ENCODE measurements around the gene POP5.

POP5 gene

DNA sequence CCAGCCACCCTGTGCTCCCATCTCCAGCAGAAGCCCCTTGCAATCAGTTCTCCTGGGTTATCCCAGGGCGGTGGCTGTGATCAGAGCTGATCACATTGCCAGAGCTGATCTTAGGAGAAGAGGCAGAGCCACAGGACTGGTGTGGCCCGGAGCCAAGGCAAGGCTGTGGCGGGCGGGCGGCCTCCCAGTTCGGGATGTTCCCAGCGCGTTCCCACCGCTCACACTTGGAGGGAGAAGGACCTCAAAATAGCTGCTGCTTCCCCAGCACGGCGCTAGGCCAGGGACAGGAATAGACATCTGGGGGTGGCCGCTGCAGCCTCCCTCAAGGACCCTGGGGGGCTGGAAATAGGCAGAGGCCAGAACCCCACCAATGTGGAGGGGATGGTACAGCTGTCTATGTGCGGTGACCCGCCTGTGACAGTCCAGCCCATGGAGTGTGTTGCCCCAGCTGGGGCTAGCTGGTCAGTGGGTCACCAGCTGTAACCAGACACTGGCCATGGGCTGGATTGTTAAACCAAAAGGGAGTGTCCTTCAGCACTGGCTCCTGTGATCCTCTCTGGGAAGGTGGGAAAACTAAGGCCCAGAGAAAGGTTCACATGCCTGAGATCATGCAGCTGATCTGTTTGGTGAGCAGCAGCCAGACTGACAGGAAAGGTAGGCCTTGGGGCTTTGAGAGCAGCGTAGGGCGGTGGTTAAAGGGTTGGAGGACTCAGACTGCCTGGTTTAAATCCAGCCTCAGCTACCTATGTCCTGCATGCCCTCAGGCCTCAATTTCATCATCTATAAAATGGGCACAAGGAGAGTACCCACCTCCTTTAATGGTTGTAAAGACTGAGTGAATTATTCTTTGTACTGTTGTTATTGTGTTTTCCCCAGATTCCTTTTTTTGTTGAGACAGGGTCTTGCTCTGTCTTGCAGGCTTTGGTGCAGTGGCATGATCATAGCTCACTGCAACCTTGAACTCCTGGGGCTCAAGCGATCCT, 8.0 kb upstream of the POP5 start:
- H2AFZ ChIP-seq (ENCODE audit: low read depth, low read length, severe bottlenecking) = no peak overlapping the region
- TF ChIP-seq, protein P1, sequence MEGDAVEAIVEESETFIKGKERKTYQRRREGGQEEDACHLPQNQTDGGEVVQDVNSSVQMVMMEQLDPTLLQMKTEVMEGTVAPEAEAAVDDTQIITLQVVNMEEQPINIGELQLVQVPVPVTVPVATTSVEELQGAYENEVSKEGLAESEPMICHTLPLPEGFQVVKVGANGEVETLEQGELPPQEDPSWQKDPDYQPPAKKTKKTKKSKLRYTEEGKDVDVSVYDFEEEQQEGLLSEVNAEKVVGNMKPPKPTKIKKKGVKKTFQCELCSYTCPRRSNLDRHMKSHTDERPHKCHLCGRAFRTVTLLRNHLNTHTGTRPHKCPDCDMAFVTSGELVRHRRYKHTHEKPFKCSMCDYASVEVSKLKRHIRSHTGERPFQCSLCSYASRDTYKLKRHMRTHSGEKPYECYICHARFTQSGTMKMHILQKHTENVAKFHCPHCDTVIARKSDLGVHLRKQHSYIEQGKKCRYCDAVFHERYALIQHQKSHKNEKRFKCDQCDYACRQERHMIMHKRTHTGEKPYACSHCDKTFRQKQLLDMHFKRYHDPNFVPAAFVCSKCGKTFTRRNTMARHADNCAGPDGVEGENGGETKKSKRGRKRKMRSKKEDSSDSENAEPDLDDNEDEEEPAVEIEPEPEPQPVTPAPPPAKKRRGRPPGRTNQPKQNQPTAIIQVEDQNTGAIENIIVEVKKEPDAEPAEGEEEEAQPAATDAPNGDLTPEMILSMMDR (IDR thresholded peaks at IDR 0.05; ENCODE audit: insufficient read depth, low read length, poor library complexity, severe bottlenecking) = no peak
- no peak for TF ChIP-seq EZH2phosphoT487 (conservative IDR thresholded peaks at IDR 0.05; ENCODE audit: low read length)
- no peaks in the 10 kb centered on the region for H3K9me3 ChIP-seq (ENCODE audit: insufficient read depth, low read length)
- no peaks in the 10 kb centered on the region for H3K27me3 ChIP-seq (ENCODE audit: low read length)
- no peaks in the 10 kb centered on the region for H3F3A ChIP-seq (ENCODE audit: insufficient read depth)
- no peaks in the 10 kb centered on the region for H3K79me2 ChIP-seq (ENCODE audit: insufficient read depth, low read length)
- no peaks in the 10 kb centered on the region for H3K9me2 ChIP-seq (replicated peaks; ENCODE audit: insufficient read depth, low read length)
- H3K36me3 ChIP-seq (ENCODE audit: low read length) = no peaks in the 10 kb centered on the region
- no peak overlapping the region for H3K4me3 ChIP-seq (ENCODE audit: insufficient read depth, low read length, poor library complexity, severe bottlenecking)
- no peak overlapping the region for H3K9ac ChIP-seq (ENCODE audit: low read length)
- no peak overlapping the region for H3K27ac ChIP-seq (ENCODE audit: low read depth, low read length)
- no peak overlapping the region for H3K4me2 ChIP-seq (ENCODE audit: low read depth, low read length, poor library complexity, severe bottlenecking)
- no peaks in the 10 kb centered on the region for H4K20me1 ChIP-seq (ENCODE audit: low read depth, low read length)

DNA sequence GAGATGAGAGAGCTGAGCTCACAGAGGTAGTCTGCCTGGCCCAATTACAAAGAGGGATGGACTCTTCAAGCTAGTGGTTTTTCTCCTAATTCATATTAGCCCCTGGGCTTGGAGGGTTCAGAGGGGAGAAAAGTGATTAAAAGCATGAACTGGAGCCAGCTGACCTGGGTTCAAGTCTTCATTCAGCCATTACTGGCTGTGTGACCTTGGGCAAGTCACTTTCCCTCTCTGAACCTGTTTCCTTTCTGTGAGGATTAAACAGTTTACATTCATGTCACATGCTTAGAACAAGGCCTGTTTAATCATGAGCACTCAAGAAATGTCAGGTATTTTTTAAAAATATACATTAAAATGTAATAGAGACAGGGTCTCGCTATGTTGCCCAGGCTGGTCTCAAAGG, 7.2 kb upstream of the POP5 start:
- no peak overlapping the region for H3K27ac ChIP-seq (ENCODE audit: low read depth, low read length)
- no peaks in the 10 kb centered on the region for H4K20me1 ChIP-seq (ENCODE audit: low read depth, low read length)
- H3K9me3 ChIP-seq (ENCODE audit: insufficient read depth, low read length) = no peaks in the 10 kb centered on the region
- no peak overlapping the region for H3K4me3 ChIP-seq (ENCODE audit: insufficient read depth, low read length, poor library complexity, severe bottlenecking)
- TF ChIP-seq, protein P1 (IDR thresholded peaks at IDR 0.05; ENCODE audit: insufficient read depth, low read length, poor library complexity, severe bottlenecking) = no peak
- TF ChIP-seq EZH2phosphoT487 (conservative IDR thresholded peaks at IDR 0.05; ENCODE audit: low read length) = no peak
- no peaks in the 10 kb centered on the region for H3K36me3 ChIP-seq (ENCODE audit: low read length)
- H3K9ac ChIP-seq (ENCODE audit: low read length) = no peak overlapping the region
- no peaks in the 10 kb centered on the region for H3F3A ChIP-seq (ENCODE audit: insufficient read depth)
- no peaks in the 10 kb centered on the region for H3K9me2 ChIP-seq (replicated peaks; ENCODE audit: insufficient read depth, low read length)
- no peaks in the 10 kb centered on the region for H3K27me3 ChIP-seq (ENCODE audit: low read length)
- H3K79me2 ChIP-seq (ENCODE audit: insufficient read depth, low read length) = no peaks in the 10 kb centered on the region
- H3K4me2 ChIP-seq (ENCODE audit: low read depth, low read length, poor library complexity, severe bottlenecking) = no peak overlapping the region
- H2AFZ ChIP-seq (ENCODE audit: low read depth, low read length, severe bottlenecking) = no peak overlapping the region

DNA sequence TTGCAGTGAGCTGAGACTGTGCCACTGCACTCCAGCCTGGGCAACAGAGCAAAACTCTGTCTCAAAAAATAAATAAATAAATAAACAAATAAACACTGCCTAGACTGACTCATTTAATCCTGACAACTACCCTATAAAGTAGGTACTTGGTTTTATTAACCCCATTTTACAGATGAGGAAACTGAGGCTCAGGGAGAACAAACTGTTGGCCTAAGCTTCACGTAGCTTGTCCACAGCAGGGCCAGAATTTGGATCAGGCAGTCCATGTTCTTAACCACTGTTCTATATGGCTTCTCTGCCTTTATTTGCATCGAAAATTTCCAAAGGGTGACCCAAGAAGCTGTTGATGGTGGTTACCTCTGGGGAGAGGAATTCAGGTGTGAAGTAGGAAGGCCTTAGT, 5.7 kb upstream of the POP5 start:
- H3F3A ChIP-seq (ENCODE audit: insufficient read depth) = peaks cover 4% of the 10 kb centered on the region; the same call in 1 of the 2 replicates
- no peak overlapping the region for H2AFZ ChIP-seq (ENCODE audit: low read depth, low read length, severe bottlenecking)
- no peak for TF ChIP-seq EZH2phosphoT487 (conservative IDR thresholded peaks at IDR 0.05; ENCODE audit: low read length)
- TF ChIP-seq, protein P1 (IDR thresholded peaks at IDR 0.05; ENCODE audit: insufficient read depth, low read length, poor library complexity, severe bottlenecking) = no peak
- no peaks in the 10 kb centered on the region for H3K36me3 ChIP-seq (ENCODE audit: low read length)
- H3K9ac ChIP-seq (ENCODE audit: low read length) = no peak overlapping the region
- H3K4me3 ChIP-seq (ENCODE audit: insufficient read depth, low read length, poor library complexity, severe bottlenecking) = no peak overlapping the region
- no peaks in the 10 kb centered on the region for H3K9me3 ChIP-seq (ENCODE audit: insufficient read depth, low read length)
- no peaks in the 10 kb centered on the region for H3K9me2 ChIP-seq (replicated peaks; ENCODE audit: insufficient read depth, low read length)
- no peaks in the 10 kb centered on the region for H3K79me2 ChIP-seq (ENCODE audit: insufficient read depth, low read length)
- H4K20me1 ChIP-seq (ENCODE audit: low read depth, low read length) = no peaks in the 10 kb centered on the region
- H3K27me3 ChIP-seq (ENCODE audit: low read length) = no peaks in the 10 kb centered on the region
- H3K4me2 ChIP-seq (ENCODE audit: low read depth, low read length, poor library complexity, severe bottlenecking) = no peak overlapping the region
- H3K27ac ChIP-seq (ENCODE audit: low read depth, low read length) = no peak overlapping the region

Measured in SU-DHL-6 (cell line).